ENCODE measurements around the gene RDH12.

GRCh38 chr14:67756496-67756895 is 54.8 kb downstream of the RDH12 start:
- TF ChIP-seq CTCF (IDR thresholded peaks at IDR 0.05) (no peak), POLR2AphosphoS5 (IDR thresholded peaks at IDR 0.05) (no peak)

Measured in breast epithelium (tissue), 3 donors.